ENCODE results near the gene DDX23.

GRCh38 chr12:48824112-48824511 is 27.9 kb downstream of the DDX23 start:
- TF ChIP-seq CTCF (IDR thresholded peaks at IDR 0.05) (no peak), POLR2A (IDR thresholded peaks at IDR 0.05) (no peak), EP300 (IDR thresholded peaks at IDR 0.05) (no peak)
